ENCODE data around the gene CARM1. TPM values are rescaled to one million over a fixed set of nuclear protein-coding genes. Genes with fewer than 3 reads are reported as not detected.

The CARM1 gene
- total and polyA plus RNA-seq, 2 of the 13 experiments (the other 11 are each of a cell fraction or from before 2014, with no cell fraction given): 27.6 to 55.8 TPM

DNA sequence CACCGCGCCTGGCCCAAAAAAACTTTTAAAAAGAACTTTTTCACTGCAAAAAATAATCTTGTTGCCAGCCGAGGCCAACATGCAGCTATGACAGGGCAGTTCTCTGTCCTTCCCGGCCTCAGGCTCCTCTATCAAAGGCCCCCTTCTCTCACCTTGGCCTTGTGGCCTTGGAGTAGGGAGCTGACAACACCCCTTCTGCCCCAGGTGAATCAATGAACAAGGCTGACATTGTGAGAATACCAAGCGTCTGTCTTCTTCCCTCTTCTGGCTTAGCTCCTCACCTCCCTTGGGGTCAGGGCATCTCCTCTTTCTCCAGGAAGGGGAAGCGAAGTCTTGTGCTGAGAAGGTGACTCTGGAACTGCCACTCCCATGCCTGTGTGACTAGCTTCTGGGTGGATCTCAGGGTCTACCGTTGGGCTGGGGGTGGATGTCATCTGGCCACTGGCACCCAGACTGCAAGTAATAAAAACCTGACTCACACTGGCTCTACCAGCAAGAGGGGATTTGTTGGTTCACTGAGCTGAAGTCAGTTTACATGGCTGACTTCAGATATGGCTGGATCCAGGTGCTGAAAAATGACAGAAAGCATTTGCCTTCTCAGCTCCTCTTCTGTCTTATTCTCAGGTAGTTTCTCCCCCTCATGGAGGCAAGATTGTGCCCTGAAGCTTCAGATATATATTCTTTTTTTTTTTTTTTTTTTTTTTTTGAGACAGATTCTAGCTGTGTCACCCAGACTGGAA is 16.8 kb upstream of the CARM1 start:
- no peak for FAIRE-seq
- ATAC-seq: peak; percentile 61
- 11% methylated on average over 7 of the region's 7 CpGs for WGBS (ENCODE audit: low lambda C conversion rate)
- H3K27me3 ChIP-seq (ENCODE audit: control insufficient read depth in 1 of 2, insufficient read depth in 2 of 2, low read length in 2 of 2): no peaks in the 10 kb centered on the region; a peak in 1 of 5 replicates
- intact Hi-C loops (cut with micrococcal nuclease; ENCODE audit: unreplicated experiment): no loop called here
- no peak overlapping the region for H3K9ac ChIP-seq (ENCODE audit: insufficient read depth, low read depth, low read length)
- no TSS peak for BruUV-seq (replicated peaks)
- ChIA-PET POLR2A (interaction anchor here (0.8 to 2.5 kb wide), 4 partner anchors 10 to 137 kb away, joined by 3 to 30 read pairs (median 6); partner anchors contain the start of gene TMED1), CTCF (ENCODE audit: low intra/inter-chr PET ratio, low total read pairs) (no interaction called here)
- H3K79me2 ChIP-seq (ENCODE audit: insufficient read depth, low read length): no peaks in the 10 kb centered on the region
- in situ Hi-C loops (cut with HindIII; ENCODE audit: extremely low pct_ligation_motif_present, low pct_unique_long_range_greater_than_20kb): no loop called here
- H3K36me3 ChIP-seq (replicated peaks in 1 of 2; ENCODE audit: control insufficient read depth in 1 of 2, insufficient read depth in 2 of 2, low read length in 2 of 2): no peaks in the 10 kb centered on the region
- no peak overlapping the region for H2AFZ ChIP-seq (ENCODE audit: low read length)
- H3K9me3 ChIP-seq (ENCODE audit: low read length): no peaks in the 10 kb centered on the region
- H3K4me1 ChIP-seq (ENCODE audit: insufficient read depth, low read length): peaks cover 36% of the 10 kb centered on the region
- H3K4me2 ChIP-seq (ENCODE audit: low read depth, low read length): peak overlapping the region; percentile 55
- H3K27ac ChIP-seq (ENCODE audit: extremely low read length, insufficient read depth, low read length): no peak overlapping the region
- no peaks in the 10 kb centered on the region for H4K20me1 ChIP-seq (ENCODE audit: insufficient read depth, low read length)
- H3K4me3 ChIP-seq (replicated peaks in 1 of 3; ENCODE audit: insufficient read depth in 1 of 3, low read depth in 2 of 3, low read length in 3 of 3): no peak overlapping the region
- DNase-seq (ENCODE audit: low spot score): peak; percentile 67
- TF ChIP-seq, protein P1, sequence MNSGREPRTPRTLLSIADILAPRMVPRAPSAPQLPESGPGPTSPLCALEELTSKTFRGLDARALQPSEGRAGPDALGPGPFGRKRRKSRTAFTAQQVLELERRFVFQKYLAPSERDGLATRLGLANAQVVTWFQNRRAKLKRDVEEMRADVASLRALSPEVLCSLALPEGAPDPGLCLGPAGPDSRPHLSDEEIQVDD (CRISPR knock-in tag; IDR thresholded peaks at IDR 0.05; ENCODE audit: borderline replicate concordance): no peak
- TF ChIP-seq ZNF451 (CRISPR knock-in tag; IDR thresholded peaks at IDR 0.05) (no peak), HNF4A (CRISPR knock-in tag; IDR thresholded peaks at IDR 0.05) (0 out of 2 replicates have a peak, but pooled peaks have one; percentile 23), KDM5B (CRISPR knock-in tag; IDR thresholded peaks at IDR 0.05; ENCODE audit: borderline replicate concordance) (no peak), NR2F6 (IDR thresholded peaks at IDR 0.05) (peak; percentile 76), NR2F6 (CRISPR knock-in tag; IDR thresholded peaks at IDR 0.05) (no peak), SAP130 (CRISPR knock-in tag; IDR thresholded peaks at IDR 0.05; ENCODE audit: low read depth) (peak; percentile 31; the same call in 1 of the 2 replicates), GATAD2A (CRISPR knock-in tag; IDR thresholded peaks at IDR 0.05) (peak; percentile 50), CREM (IDR thresholded peaks at IDR 0.05) (no peak), CREM (CRISPR knock-in tag; IDR thresholded peaks at IDR 0.05) (no peak), ZNF549 (CRISPR knock-in tag; IDR thresholded peaks at IDR 0.05) (no peak), ZNF329 (CRISPR knock-in tag; IDR thresholded peaks at IDR 0.05; ENCODE audit: low read depth) (peak; percentile 99), ZNF652 (CRISPR knock-in tag; IDR thresholded peaks at IDR 0.05; ENCODE audit: borderline replicate concordance, low read depth) (peak; percentile 26; the same call in 1 of the 2 replicates)
- TF ChIP-seq, protein P2, sequence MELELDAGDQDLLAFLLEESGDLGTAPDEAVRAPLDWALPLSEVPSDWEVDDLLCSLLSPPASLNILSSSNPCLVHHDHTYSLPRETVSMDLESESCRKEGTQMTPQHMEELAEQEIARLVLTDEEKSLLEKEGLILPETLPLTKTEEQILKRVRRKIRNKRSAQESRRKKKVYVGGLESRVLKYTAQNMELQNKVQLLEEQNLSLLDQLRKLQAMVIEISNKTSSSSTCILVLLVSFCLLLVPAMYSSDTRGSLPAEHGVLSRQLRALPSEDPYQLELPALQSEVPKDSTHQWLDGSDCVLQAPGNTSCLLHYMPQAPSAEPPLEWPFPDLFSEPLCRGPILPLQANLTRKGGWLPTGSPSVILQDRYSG (CRISPR knock-in tag; IDR thresholded peaks at IDR 0.05): no peak
- TF ChIP-seq, protein P3, sequence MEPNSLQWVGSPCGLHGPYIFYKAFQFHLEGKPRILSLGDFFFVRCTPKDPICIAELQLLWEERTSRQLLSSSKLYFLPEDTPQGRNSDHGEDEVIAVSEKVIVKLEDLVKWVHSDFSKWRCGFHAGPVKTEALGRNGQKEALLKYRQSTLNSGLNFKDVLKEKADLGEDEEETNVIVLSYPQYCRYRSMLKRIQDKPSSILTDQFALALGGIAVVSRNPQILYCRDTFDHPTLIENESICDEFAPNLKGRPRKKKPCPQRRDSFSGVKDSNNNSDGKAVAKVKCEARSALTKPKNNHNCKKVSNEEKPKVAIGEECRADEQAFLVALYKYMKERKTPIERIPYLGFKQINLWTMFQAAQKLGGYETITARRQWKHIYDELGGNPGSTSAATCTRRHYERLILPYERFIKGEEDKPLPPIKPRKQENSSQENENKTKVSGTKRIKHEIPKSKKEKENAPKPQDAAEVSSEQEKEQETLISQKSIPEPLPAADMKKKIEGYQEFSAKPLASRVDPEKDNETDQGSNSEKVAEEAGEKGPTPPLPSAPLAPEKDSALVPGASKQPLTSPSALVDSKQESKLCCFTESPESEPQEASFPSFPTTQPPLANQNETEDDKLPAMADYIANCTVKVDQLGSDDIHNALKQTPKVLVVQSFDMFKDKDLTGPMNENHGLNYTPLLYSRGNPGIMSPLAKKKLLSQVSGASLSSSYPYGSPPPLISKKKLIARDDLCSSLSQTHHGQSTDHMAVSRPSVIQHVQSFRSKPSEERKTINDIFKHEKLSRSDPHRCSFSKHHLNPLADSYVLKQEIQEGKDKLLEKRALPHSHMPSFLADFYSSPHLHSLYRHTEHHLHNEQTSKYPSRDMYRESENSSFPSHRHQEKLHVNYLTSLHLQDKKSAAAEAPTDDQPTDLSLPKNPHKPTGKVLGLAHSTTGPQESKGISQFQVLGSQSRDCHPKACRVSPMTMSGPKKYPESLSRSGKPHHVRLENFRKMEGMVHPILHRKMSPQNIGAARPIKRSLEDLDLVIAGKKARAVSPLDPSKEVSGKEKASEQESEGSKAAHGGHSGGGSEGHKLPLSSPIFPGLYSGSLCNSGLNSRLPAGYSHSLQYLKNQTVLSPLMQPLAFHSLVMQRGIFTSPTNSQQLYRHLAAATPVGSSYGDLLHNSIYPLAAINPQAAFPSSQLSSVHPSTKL (CRISPR knock-in tag; IDR thresholded peaks at IDR 0.05): peak; percentile 56
- TF ChIP-seq, protein P4, sequence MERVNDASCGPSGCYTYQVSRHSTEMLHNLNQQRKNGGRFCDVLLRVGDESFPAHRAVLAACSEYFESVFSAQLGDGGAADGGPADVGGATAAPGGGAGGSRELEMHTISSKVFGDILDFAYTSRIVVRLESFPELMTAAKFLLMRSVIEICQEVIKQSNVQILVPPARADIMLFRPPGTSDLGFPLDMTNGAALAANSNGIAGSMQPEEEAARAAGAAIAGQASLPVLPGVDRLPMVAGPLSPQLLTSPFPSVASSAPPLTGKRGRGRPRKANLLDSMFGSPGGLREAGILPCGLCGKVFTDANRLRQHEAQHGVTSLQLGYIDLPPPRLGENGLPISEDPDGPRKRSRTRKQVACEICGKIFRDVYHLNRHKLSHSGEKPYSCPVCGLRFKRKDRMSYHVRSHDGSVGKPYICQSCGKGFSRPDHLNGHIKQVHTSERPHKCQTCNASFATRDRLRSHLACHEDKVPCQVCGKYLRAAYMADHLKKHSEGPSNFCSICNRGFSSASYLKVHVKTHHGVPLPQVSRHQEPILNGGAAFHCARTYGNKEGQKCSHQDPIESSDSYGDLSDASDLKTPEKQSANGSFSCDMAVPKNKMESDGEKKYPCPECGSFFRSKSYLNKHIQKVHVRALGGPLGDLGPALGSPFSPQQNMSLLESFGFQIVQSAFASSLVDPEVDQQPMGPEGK (CRISPR knock-in tag; IDR thresholded peaks at IDR 0.05): peak; percentile 37; the same call in 1 of the 2 replicates
